COR-L47 (cell line): ENCODE results near the gene NEAT1.

Experiments used
- DNase-seq: peaks from one replicate; lab custom pipeline; 2025; lab: John Stamatoyannopoulos, UW

Gene NEAT1

GRCh38 chr11:65421794-65422632, 585 bp upstream of the NEAT1 start:
- DNase-seq = no peak

- no peak for DNase-seq
These were observed 1.1 kb downstream of the NEAT1 start for GRCh38 chr11:65423516-65424204.

GRCh38 chr11:65424205-65425104, 1.9 kb downstream of the NEAT1 start:
- no peak for DNase-seq

- no peak for DNase-seq
These were observed 2.7 kb downstream of the NEAT1 start for GRCh38 chr11:65425105-65425970.

GRCh38 chr11:65425971-65426838, 3.6 kb downstream of the NEAT1 start:
- no peak for DNase-seq

- DNase-seq = no peak
These were observed 4.5 kb downstream of the NEAT1 start for GRCh38 chr11:65426839-65427690.

GRCh38 chr11:65427691-65428577, 5.3 kb downstream of the NEAT1 start:
- no peak for DNase-seq

- no peak for DNase-seq
These were observed 6.0 kb downstream of the NEAT1 start for GRCh38 chr11:65428578-65429067.

- DNase-seq = no peak
These were observed 6.6 kb downstream of the NEAT1 start for GRCh38 chr11:65429068-65429681.

- no peak for DNase-seq
These were observed 7.3 kb downstream of the NEAT1 start for GRCh38 chr11:65429724-65430405.

- no peak for DNase-seq
These were observed 8.0 kb downstream of the NEAT1 start for GRCh38 chr11:65430406-65431217.

- DNase-seq = no peak
These were observed 9.0 kb downstream of the NEAT1 start for GRCh38 chr11:65431451-65432099.

GRCh38 chr11:65432100-65432650, 9.6 kb downstream of the NEAT1 start:
- DNase-seq = no peak

GRCh38 chr11:65432686-65433582, 10.3 kb downstream of the NEAT1 start:
- DNase-seq = peak; percentile 34
